ENCODE measurements around the gene LZTS3. TPM values are rescaled to one million over a fixed set of nuclear protein-coding genes. Genes with fewer than 3 reads are reported as not detected.

LZTS3 gene
- total and polyA plus RNA-seq, 2 of the 13 experiments (the other 11 are each of a cell fraction or from before 2014, with no cell fraction given): 10.1 to 31.3 TPM

DNA sequence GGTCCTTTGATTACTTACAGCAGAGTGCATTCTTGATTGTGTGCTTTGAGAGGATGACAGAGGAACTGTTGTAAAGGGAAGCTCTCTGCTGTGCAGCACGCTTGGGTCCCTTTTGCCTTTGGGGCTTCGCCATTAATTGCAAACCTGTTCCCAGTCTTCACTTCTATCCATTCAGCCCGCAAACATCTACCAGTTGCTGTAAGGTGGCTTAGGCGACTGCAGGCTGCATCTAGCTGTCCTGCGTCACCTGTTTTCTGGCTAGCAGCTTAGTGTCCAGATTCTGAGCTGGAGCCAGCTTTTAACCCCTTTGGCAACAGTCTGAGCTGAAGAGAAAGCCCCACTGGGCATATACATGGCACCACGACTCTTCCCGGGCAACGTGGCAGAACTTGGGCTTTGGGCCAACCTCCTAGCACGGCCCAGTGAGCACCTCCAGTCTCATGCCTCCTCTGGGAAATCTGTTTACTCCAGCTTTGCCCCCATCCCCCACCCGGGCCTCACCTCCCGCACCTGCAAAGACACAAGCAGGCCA lies 11.2 kb downstream of the LZTS3 start (continued):
- TF ChIP-seq ZNF337 (CRISPR knock-in tag; IDR thresholded peaks at IDR 0.05; ENCODE audit: borderline replicate concordance, low read depth) (no peak), IKZF1 (IDR thresholded peaks at IDR 0.05) (no peak), ZNF546 (CRISPR knock-in tag; conservative IDR thresholded peaks at IDR 0.05) (no peak), ARNT (IDR thresholded peaks at IDR 0.05) (no peak), HNRNPLL (IDR thresholded peaks at IDR 0.05; ENCODE audit: low read depth, low read length, poor library complexity, severe bottlenecking) (no peak), PAWR (CRISPR knock-in tag; IDR thresholded peaks at IDR 0.05; ENCODE audit: borderline replicate concordance) (no peak), THAP8 (CRISPR knock-in tag; IDR thresholded peaks at IDR 0.05; ENCODE audit: borderline replicate concordance) (no peak), PITX1 (CRISPR knock-in tag; IDR thresholded peaks at IDR 0.05) (no peak), MIER2 (CRISPR knock-in tag; IDR thresholded peaks at IDR 0.05) (0 out of 2 replicates have a peak, but pooled peaks have one; percentile 34), ZNF263 (CRISPR knock-in tag; IDR thresholded peaks at IDR 0.05) (no peak), SP140L (CRISPR knock-in tag; IDR thresholded peaks at IDR 0.05; ENCODE audit: borderline replicate concordance) (no peak), ZNF510 (CRISPR knock-in tag; IDR thresholded peaks at IDR 0.05; ENCODE audit: low read depth) (no peak), ZNF24 (IDR thresholded peaks at IDR 0.05) (no peak), ZNF101 (CRISPR knock-in tag; IDR thresholded peaks at IDR 0.05; ENCODE audit: borderline replicate concordance, low read depth) (no peak), NR1H2 (CRISPR knock-in tag; IDR thresholded peaks at IDR 0.05; ENCODE audit: borderline replicate concordance, low read depth) (no peak), PPARG (CRISPR knock-in tag; conservative IDR thresholded peaks at IDR 0.05) (no peak), MTERF4 (CRISPR knock-in tag; IDR thresholded peaks at IDR 0.05) (no peak), ZNF737 (CRISPR knock-in tag; IDR thresholded peaks at IDR 0.05; ENCODE audit: borderline replicate concordance) (no peak), ZNF180 (CRISPR knock-in tag; IDR thresholded peaks at IDR 0.05; ENCODE audit: borderline replicate concordance, low read depth) (no peak), RORA (CRISPR knock-in tag; IDR thresholded peaks at IDR 0.05) (no peak), PTBP1 (IDR thresholded peaks at IDR 0.05; ENCODE audit: low read depth, low read length, poor library complexity, severe bottlenecking) (no peak), CBX2 (IDR thresholded peaks at IDR 0.05; ENCODE audit: low read depth, low read length) (no peak), CBX2 (CRISPR knock-in tag; IDR thresholded peaks at IDR 0.05; ENCODE audit: low read depth) (no peak; the same call in 1 of the 2 replicates), CHD4 (IDR thresholded peaks at IDR 0.05; ENCODE audit: borderline replicate concordance, low read length) (no peak), POLR2G (IDR thresholded peaks at IDR 0.05; ENCODE audit: low read depth, low read length) (peak; percentile 46; the same call in 1 of the 2 replicates), ZSCAN9 (CRISPR knock-in tag; IDR thresholded peaks at IDR 0.05; ENCODE audit: borderline replicate concordance) (no peak), ZFP1 (CRISPR knock-in tag; IDR thresholded peaks at IDR 0.05) (0 out of 2 replicates have a peak, but pooled peaks have one; percentile 38)
- TF ChIP-seq, protein P1, sequence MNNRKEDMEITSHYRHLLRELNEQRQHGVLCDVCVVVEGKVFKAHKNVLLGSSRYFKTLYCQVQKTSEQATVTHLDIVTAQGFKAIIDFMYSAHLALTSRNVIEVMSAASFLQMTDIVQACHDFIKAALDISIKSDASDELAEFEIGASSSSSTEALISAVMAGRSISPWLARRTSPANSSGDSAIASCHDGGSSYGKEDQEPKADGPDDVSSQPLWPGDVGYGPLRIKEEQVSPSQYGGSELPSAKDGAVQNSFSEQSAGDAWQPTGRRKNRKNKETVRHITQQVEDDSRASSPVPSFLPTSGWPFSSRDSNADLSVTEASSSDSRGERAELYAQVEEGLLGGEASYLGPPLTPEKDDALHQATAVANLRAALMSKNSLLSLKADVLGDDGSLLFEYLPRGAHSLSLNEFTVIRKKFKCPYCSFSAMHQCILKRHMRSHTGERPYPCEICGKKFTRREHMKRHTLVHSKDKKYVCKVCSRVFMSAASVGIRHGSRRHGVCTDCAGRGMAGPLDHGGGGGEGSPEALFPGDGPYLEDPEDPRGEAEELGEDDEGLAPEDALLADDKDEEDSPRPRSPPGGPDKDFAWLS (CRISPR knock-in tag; IDR thresholded peaks at IDR 0.05; ENCODE audit: borderline replicate concordance): no peak
- TF ChIP-seq, protein P2, sequence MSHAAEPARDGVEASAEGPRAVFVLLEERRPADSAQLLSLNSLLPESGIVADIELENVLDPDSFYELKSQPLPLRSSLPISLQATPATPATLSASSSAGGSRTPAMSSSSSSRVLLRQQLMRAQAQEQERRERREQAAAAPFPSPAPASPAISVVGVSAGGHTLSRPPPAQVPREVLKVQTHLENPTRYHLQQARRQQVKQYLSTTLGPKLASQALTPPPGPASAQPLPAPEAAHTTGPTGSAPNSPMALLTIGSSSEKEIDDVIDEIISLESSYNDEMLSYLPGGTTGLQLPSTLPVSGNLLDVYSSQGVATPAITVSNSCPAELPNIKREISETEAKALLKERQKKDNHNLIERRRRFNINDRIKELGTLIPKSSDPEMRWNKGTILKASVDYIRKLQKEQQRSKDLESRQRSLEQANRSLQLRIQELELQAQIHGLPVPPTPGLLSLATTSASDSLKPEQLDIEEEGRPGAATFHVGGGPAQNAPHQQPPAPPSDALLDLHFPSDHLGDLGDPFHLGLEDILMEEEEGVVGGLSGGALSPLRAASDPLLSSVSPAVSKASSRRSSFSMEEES (CRISPR knock-in tag; IDR thresholded peaks at IDR 0.05): no peak
